Hindlimb muscle (tissue), 1 donor: ENCODE data around the gene TNIP1. TPM values are rescaled to one million over a fixed set of nuclear protein-coding genes. Genes with fewer than 3 reads are reported as not detected.

ENCODE experiments used
- DNase-seq: peaks from one replicate; pipeline ENCODE4 v3.0.0-alpha.2; 2013
- polyA plus RNA-seq: library from polyadenylated mRNA; unstranded; fragments of 120-200 nt; gene quantifications from one replicate; pipeline ENCODE4 v1.2.1, GENCODE V29; 2013; ENCODE audit not compliant: insufficient read length

Gene TNIP1
- polyA plus RNA-seq, 1 donor, result 94.1 TPM

GRCh38 chr5:151020304-151021110 lies 60.3 kb downstream of the TNIP1 start, which contains the start of gene GPX3:
Gene GPX3, plus strand, starts transcription at chr5:151020591. Its CDS starts 64 bp downstream, at chr5:151020655.
- peak; percentile 80 for DNase-seq

DNA sequence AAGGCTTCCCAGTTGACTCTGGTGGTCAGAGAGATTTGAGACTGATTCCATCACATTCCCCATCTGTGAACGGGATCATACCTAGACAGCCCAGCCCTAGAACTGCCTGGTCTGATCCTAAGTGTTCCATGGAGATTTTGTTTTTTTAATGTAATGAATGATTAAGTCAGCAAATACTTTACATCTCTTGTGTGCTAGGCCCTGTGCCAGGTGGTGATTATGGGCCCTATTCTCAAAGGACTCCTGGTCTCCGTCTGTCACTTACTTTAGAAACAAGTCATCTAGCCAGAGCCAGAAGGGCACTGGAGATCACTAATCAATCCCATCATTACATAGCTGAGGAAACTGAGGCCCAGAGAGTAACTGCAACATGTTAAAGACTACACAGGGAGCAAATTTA lies 61.5 kb downstream of the TNIP1 start:
- DNase-seq, result no peak

GRCh38 chr5:151018846-151019245 lies 62.0 kb downstream of the TNIP1 start:
- no peak for DNase-seq

DNA sequence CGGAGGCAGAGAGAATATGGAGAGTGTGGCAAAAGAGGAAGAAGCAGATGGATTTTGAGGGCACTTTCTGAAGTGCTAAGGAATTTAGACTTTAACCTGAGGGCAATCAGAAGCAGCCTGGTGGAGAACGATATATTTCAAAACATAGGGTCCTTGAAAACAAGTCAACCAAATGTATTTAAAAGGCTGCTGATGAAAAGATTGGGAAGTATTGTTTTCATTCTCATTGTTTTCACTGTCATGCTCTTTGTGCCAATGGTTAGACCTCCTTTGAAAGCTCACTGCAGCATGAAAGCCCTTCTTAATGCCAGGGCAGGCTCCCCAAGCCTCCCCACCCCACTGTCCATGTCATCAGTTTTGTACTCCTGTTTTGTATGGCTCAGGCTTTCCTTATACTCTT lies 62.9 kb downstream of the TNIP1 start:
- no peak for DNase-seq

- DNase-seq, result no peak
Measured at GRCh38 chr5:151016700-151017099, 64.1 kb downstream of the TNIP1 start.

GRCh38 chr5:151015974-151016587 lies 64.8 kb downstream of the TNIP1 start:
- DNase-seq, result no peak

DNA sequence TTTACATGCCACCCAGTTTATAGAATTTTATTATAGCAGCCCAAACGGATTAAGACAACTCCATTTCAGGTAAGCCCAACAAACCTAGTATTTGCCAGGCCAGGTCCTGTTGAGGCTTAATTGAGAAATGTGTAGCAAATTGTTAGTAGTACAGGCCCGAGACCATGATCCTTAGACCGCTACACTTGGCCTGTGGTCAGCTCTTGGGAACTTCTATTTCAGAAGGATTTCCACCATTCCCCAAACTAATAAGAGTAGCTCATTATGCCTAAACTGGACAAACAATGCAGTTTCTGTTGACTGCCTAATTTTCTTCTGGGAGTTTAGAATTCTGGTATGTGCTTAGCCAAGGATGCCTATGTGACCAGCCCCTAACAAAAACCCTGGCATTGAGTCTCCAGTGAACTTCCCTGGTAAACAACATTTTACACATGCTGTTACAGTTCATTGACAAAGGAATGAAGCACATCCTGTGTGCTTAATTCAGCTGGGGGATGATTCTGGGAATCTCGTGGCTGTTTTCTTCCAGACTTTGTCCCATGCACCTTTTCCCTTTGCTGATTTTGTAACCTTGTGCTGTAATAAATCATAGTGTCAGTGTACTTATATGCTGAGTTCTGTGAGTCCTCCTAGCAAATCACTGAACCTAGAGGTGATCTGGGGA lies 66.0 kb downstream of the TNIP1 start:
- DNase-seq, result no peak

DNA sequence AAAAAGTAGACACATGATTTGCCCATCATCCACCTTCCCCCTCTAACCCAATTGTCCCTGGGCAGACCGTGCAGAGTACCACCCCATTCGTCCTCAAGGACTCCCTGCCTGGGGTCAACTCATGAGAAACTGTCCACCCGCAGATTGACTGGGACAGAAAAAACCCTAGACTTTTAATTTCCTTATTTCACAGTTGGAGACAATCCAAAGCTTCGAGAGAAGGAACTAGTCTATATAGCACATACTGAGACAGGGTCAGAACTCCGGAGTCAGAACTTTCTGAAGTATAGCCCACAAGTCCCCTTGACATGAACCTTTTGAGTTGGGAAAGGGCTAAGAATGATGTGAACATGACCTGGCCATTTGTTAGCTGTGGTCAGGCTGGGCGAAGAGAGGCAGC lies 68.0 kb downstream of the TNIP1 start:
- DNase-seq, result no peak

DNA sequence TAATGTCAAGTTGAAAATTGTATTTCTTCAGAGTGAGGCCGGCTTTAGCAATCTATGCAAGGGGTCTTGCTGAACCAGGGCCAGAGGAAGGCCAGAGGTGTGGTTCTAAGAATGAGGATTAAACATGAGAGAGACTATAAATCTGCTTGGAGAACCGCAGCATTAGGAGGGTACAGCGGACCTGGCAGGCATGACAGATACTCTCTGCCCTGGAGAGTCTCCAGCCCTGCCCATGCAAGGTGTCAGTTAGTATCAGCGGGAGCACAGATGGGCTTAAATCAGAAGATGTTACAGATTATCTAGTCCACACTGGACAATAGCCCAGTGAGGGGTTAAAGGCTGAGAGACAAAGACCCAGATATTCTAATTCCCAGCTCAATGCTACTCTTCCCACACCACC lies 71.9 kb downstream of the TNIP1 start:
- DNase-seq, result no peak

- no peak for DNase-seq
Measured at GRCh38 chr5:151008210-151008491, 72.7 kb downstream of the TNIP1 start.

DNA sequence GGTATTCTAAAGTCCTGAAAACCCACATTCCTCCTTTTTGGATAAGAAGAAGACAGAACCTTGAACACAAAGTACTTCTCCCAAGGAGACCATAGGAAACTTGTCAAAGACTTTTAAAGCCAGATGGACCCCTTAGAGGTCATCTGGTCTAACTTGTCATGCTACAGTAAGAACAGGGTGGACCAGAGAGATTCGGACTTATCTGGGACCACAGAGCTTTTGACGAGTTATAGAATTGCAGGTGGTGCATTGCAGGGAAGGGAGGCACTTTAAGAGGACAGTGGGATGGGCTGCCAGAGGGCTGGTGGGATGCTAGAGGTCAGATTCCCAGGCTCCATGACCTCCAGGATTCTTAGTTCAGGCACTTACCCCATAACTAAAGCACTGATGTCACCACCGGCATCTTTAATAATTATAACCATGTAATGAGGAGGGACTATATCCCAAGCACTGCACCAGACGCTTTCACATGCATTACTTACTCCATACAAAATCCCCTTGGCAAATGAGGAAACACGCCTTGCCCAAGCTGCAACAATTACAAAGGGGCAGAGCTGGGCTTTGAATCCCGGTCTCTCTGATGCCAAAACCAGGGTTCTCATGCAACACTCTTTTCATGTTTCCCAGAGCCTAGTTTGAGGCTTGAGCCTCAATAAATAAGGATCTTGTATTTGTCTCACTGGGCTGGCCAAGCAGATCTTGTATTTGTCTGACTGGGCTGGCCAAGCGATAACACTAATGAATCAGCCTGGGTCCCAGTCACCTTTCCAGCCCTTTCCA lies 73.2 kb downstream of the TNIP1 start:
- no peak for DNase-seq

GRCh38 chr5:151006704-151007334 lies 74.0 kb downstream of the TNIP1 start:
- no peak for DNase-seq

- peak; percentile 91 for DNase-seq
Measured at GRCh38 chr5:151005950-151006576, 74.8 kb downstream of the TNIP1 start.

GRCh38 chr5:151005187-151005949 lies 75.5 kb downstream of the TNIP1 start:
- DNase-seq, result peak; percentile 49

GRCh38 chr5:151004499-151004898 lies 76.3 kb downstream of the TNIP1 start:
- no peak for DNase-seq

- DNase-seq, result no peak
Measured at GRCh38 chr5:151003503-151003860, 77.4 kb downstream of the TNIP1 start.

DNA sequence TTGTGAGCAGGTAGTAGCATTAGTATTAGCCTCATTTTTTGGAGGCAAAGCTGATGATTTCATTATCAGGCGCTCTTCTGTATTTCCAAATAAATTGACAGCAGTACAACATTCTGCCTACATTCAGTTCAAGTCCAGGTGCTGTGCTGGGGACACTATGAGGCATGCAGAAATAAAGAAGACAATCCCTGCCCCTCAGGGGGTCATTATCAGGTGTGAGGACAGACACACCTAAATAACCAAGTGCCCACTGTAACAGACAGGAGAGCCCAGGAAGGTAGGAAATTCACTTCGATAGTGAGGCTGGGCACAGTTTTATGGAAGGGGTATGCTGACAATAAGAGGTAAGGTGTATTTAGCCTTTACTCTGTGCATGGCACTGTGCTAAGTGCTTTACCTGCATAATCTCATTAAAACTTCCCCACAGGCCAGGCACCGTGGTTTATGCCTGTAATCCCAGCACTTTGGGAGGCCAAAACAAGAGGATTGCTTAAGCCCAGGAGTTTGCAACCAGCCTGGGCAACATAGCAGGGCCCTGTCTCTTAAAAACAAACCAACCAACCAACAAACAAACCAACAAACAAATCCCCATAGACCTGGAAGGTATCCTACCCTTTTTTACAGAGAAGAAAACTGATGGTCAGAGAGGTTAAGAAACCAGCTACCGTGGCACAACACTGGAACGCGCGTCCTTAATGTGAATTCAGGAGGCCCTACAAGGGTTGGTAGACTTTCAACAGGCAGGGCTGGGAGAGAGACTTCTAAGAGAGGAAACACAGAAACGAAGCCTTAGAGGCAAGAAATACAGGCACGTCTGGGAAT lies 77.9 kb downstream of the TNIP1 start:
- DNase-seq, result no peak

GRCh38 chr5:151002250-151002649 lies 78.6 kb downstream of the TNIP1 start:
- peak; percentile 51 for DNase-seq

- no peak for DNase-seq
Measured at GRCh38 chr5:151001436-151001835, 79.4 kb downstream of the TNIP1 start.

- DNase-seq, result no peak
Measured at GRCh38 chr5:150999704-151000442, 81.0 kb downstream of the TNIP1 start.
